IPS DF 6.9 (cell line): ENCODE data around the gene PHLDB3.

Experiments used
- DNase-seq: peaks from one replicate; pipeline ENCODE4 v3.0.0-alpha.2; 2013; ENCODE audit warnings: low read depth, low spot score
- H3K27ac ChIP-seq: one replicate; pipeline ENCODE4 v1.5.1; 2013; ENCODE audit warnings: low read length, control low read depth
- H3K27me3 ChIP-seq: 2 replicates; pipeline ENCODE4 v1.6.1; 2013; ENCODE audit warnings: mild to moderate bottlenecking, low read length; ENCODE audit not compliant: control insufficient read depth, insufficient read depth
- H3K36me3 ChIP-seq: 2 replicates; pipeline ENCODE4 v1.6.1; 2013; ENCODE audit warnings: low read length; ENCODE audit not compliant: control insufficient read depth, insufficient read depth
- H3K4me1 ChIP-seq: 2 replicates; pipeline ENCODE4 v1.6.1; 2013; ENCODE audit warnings: low read length; ENCODE audit not compliant: control insufficient read depth, insufficient read depth
- H3K4me3 ChIP-seq: 2 replicates; pipeline ENCODE4 v1.5.1; 2013; ENCODE audit warnings: mild to moderate bottlenecking, low read length
- H3K9me3 ChIP-seq: 2 replicates; pipeline ENCODE4 v1.6.1; 2013; ENCODE audit warnings: low read length, inconsistent platforms; ENCODE audit not compliant: control insufficient read depth, insufficient read depth
- WGBS: extraction: QIAGEN DNeasy Blood & Tissue Kit; methylation state at CpG from one replicate; pipeline ENCODE4 v1.1.7; 2013; ENCODE audit warnings: mixed read lengths, missing lambda C conversion rate; ENCODE audit not compliant: insufficient read length, insufficient coverage; 5-methylcytosine and 5-hydroxymethylcytosine counted together

PHLDB3 gene

DNA sequence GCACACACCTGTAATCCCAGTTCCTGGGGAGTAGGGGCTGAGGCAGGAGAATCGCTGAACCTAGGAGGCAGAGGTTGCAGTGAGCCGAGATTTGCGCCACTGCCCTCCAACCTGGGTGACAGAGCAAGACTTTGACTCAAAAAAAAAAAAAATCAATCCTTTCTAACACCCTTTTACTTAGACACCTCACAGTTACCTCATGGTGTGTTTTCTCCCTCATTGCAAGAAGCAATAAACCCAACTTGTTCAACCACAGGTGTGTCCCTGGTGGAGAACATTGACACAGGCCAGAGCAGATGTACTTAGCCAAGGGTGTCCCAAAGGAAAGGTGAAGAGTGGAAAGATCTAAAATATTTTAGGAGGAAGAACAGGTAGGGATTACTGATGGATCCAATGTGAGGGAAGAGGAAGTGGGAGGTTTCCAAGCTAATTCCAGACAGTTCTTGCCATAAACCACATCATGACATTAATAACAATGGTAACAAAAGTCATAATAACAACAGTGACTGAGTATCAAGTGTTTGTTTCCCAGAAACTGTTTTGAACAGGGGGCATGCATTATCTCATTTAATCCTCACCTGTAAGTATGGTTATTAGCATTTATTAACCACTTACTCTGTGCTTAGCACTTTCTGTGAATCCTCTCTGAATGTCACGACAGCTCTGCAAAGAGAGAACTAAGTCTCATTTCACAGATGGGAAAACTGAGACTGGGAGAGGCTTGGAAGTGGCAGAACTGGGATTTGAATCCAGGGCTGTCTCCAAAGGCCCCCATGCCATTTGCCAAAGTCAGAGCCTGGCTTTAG lies 36.0 kb downstream of the PHLDB3 start:
- Histone ChIP-seq H3K4me1 (0 out of 2 replicates have a peak, but pooled peaks cover 2% of the 10 kb centered on the region), H3K9me3 (no peaks in the 10 kb centered on the region), H3K27me3 (no peaks in the 10 kb centered on the region; the same call in 1 of the 2 replicates), H3K27ac (no peak overlapping the region), H3K4me3 (no peak overlapping the region), H3K36me3 (no peaks in the 10 kb centered on the region)
- WGBS, result no CpG with 5 or more reads among the region's 4 CpGs
- DNase-seq, result no peak

DNA sequence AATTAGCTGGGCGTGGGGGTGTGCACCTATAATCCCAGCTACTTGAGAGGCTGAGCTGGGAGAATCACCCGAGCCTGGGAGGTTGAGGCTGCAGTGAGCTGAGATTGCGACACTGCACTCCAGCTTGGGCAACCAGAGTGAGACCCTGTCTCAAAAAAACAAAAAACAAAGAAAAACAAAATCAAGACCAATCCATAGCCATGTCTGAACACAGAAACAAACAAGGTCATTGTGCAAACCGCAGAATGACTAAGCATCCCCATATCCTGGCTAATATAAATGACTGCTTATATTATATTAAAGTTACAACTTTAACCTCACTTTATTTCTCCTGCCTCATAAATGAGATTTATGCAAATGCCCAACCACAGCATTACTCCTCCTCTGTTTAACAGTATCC lies 36.8 kb downstream of the PHLDB3 start:
- 0 out of 2 replicates have a peak, but pooled peaks cover 2% of the 10 kb centered on the region for H3K4me1 ChIP-seq
- WGBS, result no CpG with 5 or more reads among the region's 4 CpGs
- no peaks in the 10 kb centered on the region; the same call in 1 of the 2 replicates for H3K27me3 ChIP-seq
- no peak overlapping the region for H3K27ac ChIP-seq
- no peak for DNase-seq
- H3K36me3 ChIP-seq, result no peaks in the 10 kb centered on the region
- no peak overlapping the region for H3K4me3 ChIP-seq
- H3K9me3 ChIP-seq, result no peaks in the 10 kb centered on the region

DNA sequence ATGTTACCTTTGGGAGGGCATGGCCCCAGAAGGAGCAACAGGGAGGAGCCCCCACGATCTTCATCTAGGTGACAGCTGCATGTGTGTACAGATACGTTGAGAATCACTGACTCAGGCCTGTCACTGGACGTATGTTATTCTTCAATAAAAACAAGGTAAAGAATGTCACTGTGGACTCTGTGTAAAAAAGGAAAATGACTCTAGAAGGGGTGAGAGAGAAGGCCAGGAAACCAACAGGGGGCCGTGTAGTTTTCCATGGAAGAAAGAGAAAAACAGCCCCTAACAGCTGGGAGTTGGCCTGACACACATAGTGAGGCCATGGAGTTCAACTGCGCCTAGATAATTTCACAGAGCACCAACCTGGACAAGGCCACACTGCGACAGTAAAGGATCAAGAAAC lies 37.3 kb downstream of the PHLDB3 start:
- Histone ChIP-seq H3K27me3 (no peaks in the 10 kb centered on the region; the same call in 1 of the 2 replicates), H3K4me3 (no peak overlapping the region), H3K36me3 (no peaks in the 10 kb centered on the region), H3K9me3 (no peaks in the 10 kb centered on the region), H3K27ac (no peak overlapping the region), H3K4me1 (0 out of 2 replicates have a peak, but pooled peaks cover 2% of the 10 kb centered on the region)
- WGBS, result no CpG with 5 or more reads among the region's 6 CpGs
- DNase-seq, result no peak

DNA sequence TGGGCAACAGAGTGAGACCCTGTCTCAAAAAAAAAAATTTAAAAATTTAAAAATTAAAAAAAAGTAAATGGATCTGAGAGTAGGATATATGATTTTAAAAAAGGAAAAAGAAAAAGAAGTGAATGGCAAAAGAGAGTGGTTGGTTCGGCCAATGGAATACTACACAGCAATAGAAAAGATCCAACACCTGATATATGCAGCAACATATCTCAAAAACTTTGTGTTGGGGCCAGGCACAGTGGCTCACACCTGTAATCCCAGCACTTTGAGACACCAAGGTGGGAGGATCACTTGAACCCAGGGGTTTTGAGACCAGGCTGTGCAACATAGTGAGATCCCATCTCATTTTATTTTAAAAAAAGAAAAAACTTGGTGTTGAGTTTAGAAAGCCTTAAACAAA lies 37.8 kb downstream of the PHLDB3 start:
- WGBS, result no CpG with 5 or more reads among the region's 1 CpG
- no peak for DNase-seq
- H3K27ac ChIP-seq, result no peak overlapping the region
- H3K4me3 ChIP-seq, result no peak overlapping the region
- no peaks in the 10 kb centered on the region; the same call in 1 of the 2 replicates for H3K27me3 ChIP-seq
- no peaks in the 10 kb centered on the region for H3K9me3 ChIP-seq
- no peaks in the 10 kb centered on the region for H3K36me3 ChIP-seq
- 0 out of 2 replicates have a peak, but pooled peaks cover 2% of the 10 kb centered on the region for H3K4me1 ChIP-seq

DNA sequence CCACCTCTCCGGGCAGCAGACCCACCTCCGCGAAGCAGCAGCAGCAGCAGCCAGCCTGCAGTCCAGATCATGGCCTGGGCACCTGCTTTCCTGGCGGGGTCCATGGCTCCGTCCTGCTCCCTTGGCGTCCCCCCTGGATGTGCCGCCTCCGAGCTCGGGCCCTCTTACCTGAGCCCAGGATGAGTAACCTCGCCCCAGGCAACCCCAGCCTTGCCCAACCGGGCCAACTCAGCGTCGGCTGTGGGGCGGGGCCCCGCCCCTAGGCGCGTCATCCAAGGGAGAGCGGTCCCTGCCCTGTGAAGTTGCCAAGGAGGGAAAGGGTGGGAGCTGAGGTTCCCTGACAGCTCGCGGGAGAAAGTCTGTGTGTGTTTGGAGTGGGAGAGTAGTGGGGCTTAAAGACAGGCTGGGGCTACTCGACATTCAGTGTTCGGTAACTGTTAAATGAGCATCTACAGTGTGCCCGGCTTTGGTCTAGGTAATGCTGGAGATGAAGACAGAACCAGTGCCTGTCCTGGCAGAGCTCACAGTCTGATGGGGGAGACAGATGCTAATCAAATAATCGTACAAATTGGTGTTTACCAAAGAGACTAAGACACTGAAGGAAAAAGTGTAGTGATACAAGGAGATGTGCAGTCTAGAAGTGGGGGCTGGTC lies 39.0 kb downstream of the PHLDB3 start, which contains the start of gene LYPD3:
Gene LYPD3 (minus strand): TSS at position 141 of the 653 bp plus-strand sequence. CDS start 37 bp downstream, at position 104.
- no peak for DNase-seq
- WGBS, result no CpG with 5 or more reads among the region's 24 CpGs
- Histone ChIP-seq H3K27me3 (no peaks in the 10 kb centered on the region; the same call in 1 of the 2 replicates), H3K4me3 (no peak within 1 kb of the TSS; the same call in 1 of the 2 replicates), H3K9me3 (no peaks in the 10 kb centered on the region), H3K4me1 (0 out of 2 replicates have a peak, but pooled peaks cover 2% of the 10 kb centered on the region), H3K27ac (no peak within 1 kb of the TSS), H3K36me3 (no peaks in the 10 kb centered on the region)

DNA sequence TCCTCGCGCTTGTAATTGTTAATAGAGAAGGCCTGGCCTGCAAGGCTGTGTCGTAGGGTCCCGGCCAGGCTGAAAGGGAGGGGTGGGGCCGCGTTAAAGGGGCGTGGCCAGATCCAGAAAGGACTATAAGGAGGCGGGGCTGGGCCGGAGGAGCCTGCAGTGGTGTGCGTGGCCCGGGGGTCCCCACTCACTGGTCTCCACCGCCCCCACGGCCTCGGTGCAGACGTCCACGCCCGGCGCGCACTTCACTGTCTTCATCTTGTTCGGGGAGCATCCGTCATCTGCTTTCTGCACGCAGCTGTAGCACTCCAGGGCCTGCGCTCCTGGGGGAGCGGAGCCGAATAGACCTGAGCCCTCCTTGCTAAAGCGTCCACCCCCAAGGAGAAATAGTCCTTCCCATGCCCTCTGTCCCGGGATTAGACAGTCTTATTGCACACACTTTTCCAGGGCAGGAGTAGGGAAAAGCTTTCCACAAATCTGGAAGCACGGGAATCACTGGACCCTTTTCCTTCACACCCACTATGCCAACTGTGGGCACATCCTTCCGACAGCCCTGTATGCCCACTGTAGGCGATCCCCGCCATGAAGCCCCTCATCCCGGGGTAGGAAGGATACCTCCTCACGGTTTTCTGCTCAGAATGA lies 40.3 kb downstream of the PHLDB3 start:
- Histone ChIP-seq H3K4me1 (0 out of 2 replicates have a peak, but pooled peaks cover 2% of the 10 kb centered on the region), H3K36me3 (no peaks in the 10 kb centered on the region), H3K27ac (no peak overlapping the region), H3K9me3 (no peaks in the 10 kb centered on the region), H3K27me3 (no peaks in the 10 kb centered on the region; the same call in 1 of the 2 replicates), H3K4me3 (peak overlapping the region; percentile 78; the same call in 1 of the 2 replicates)
- no peak for DNase-seq
- WGBS, result no CpG with 5 or more reads among the region's 33 CpGs

DNA sequence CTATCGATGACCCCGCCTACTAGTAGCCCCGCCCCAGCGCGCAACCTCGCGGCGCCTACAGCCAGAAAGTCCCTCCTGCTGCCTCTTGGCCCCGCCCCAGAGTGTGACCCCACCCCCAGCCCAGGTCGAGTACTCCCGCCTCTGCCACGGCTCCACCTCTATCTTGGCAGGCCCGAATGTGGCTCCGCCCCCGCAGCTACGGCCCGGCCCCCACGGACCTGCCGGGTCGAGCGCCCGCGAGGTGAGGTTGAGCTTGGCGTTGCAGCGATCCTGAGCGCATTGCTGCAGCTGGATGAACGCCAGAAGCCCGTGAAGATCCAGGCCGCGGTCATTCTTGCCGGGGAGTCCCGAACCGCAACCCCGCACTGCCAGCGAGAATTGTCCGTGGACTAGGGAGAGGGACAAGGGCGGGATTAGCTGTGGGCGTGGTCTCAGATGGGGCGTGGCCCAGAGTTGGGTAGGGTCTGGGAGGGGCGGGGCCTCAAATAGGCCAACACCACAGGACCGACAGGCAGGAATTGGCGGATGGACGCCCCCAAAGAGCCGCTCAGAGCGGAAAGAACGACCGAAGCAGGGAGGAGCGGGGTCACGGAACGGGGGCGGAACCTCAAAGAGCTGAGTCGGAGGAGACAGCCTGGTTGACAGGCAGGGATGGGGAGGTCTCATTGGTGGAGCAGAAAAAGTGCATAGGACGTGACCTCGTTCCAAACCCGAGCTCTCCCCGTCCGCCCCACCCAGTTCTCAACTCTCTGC lies 41.0 kb downstream of the PHLDB3 start:
- no peaks in the 10 kb centered on the region; the same call in 1 of the 2 replicates for H3K27me3 ChIP-seq
- no peaks in the 10 kb centered on the region for H3K9me3 ChIP-seq
- peak overlapping the region; percentile 78; the same call in 1 of the 2 replicates for H3K4me3 ChIP-seq
- H3K4me1 ChIP-seq, result 0 out of 2 replicates have a peak, but pooled peaks cover 2% of the 10 kb centered on the region
- H3K27ac ChIP-seq, result no peak overlapping the region
- H3K36me3 ChIP-seq, result no peaks in the 10 kb centered on the region
- peak; percentile 84 for DNase-seq
- no CpG with 5 or more reads among the region's 57 CpGs for WGBS

DNA sequence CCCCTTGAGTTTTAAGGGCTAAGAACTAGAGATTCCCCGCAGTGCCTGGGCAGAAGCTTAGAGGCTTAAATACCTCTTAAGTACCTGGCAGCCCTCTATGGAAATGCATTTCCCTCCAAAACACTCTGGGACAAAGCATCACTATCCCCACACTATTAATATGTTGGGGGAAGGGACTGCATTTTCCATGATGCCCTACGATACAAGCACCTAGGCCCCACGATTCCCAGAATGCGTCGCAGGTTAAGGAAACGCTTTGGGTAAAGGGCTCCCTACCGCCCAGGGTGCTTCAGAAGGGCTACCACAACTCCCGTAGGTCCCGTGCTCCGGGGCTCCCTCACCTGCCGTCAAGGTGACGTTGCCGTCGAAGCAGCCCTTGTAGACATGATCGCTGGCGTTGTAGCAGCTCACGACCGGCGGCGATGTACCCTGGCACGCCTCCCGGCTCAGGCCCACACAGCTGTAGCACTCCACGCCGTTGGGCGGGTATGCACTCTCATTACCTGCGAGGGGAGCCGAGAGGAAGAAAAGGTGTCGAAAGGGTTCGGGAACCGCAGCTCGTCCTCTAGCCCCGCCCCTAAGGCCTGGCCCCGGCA lies 41.7 kb downstream of the PHLDB3 start:
- Histone ChIP-seq H3K4me1 (0 out of 2 replicates have a peak, but pooled peaks cover 2% of the 10 kb centered on the region), H3K9me3 (no peaks in the 10 kb centered on the region), H3K27ac (no peak overlapping the region), H3K4me3 (peak overlapping the region; percentile 42; the same call in 1 of the 2 replicates), H3K27me3 (no peaks in the 10 kb centered on the region; the same call in none of the 2 replicates), H3K36me3 (no peaks in the 10 kb centered on the region)
- WGBS, result no CpG with 5 or more reads among the region's 33 CpGs
- DNase-seq, result no peak

DNA sequence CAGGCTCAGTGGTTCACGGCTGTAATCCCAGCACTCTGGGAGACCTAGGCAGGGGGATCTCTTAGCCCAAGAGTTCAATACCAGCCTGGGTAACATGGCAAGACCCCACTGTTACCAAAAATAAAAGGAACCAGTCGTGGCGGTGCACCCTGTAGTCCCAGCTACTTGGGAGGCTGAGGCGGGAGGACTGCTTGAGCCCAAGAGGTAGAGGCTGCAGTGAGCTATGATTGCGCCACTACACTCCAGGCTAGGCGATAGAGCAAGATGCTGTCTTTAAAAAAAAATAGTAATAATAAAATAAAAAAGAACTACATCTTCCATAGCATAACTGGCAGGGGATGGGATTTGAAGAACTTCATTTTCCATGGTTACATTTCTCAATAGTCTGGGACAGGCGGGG lies 42.2 kb downstream of the PHLDB3 start:
- Histone ChIP-seq H3K4me1 (0 out of 2 replicates have a peak, but pooled peaks cover 2% of the 10 kb centered on the region), H3K9me3 (no peaks in the 10 kb centered on the region), H3K27ac (no peak overlapping the region), H3K36me3 (no peaks in the 10 kb centered on the region), H3K27me3 (no peaks in the 10 kb centered on the region; the same call in none of the 2 replicates), H3K4me3 (no peak overlapping the region)
- no CpG with 5 or more reads among the region's 7 CpGs for WGBS
- DNase-seq, result no peak
